Caco-2 (cell line): ENCODE data around the gene IGFLR1. TPM values are rescaled to one million over a fixed set of nuclear protein-coding genes. Genes with fewer than 3 reads are reported as not detected.
"Not testable (repeated sequence)": the region's sequence is repeated elsewhere in the genome, so short reads cannot be mapped to it uniquely, and the experiment has no call there.

Experiments used
- BruUV-seq: library from RNA; stranded (reverse); fragments of 400-500 nt; replicated peaks from 2 replicates; lab custom pipeline; 2021; lab: Mats Ljungman, UMichigan
- CTCF ChIA-PET: fragments of 300-600 bp; sonication (Branson Sonifier 250); formaldehyde crosslinking; loops from one replicate; lab custom pipeline; 2022; ENCODE audit warnings: antibody characterized with exemption; lab: Charles Lee
- POLR2A ChIA-PET: fragments of 300-600 bp; sonication (Branson Sonifier 250); formaldehyde crosslinking; loops from one replicate; lab custom pipeline; 2022; ENCODE audit warnings: antibody characterized with exemption; lab: Charles Lee
- DNase-seq, 2 experiments: peaks; one replicate each; pipeline versions ENCODE4 v3.0.0 to v3.0.0-alpha.2; 2020 to 2022
- H3K27me3 ChIP-seq: replicated peaks from 2 replicates; pipeline ENCODE4 v1.6.0; 2011; ENCODE audit warnings: low read length; ENCODE audit not compliant: control insufficient read depth, insufficient read depth
- H3K36me3 ChIP-seq: 2 replicates; pipeline ENCODE4 v1.5.1; 2011; ENCODE audit warnings: low read length; ENCODE audit not compliant: control insufficient read depth, insufficient read depth
- H3K4me1 ChIP-seq: fragments of 250-450 bp; sonication (Bioruptor Pico); 2 replicates; pipeline ENCODE4 v1.5.1; 2020; ENCODE audit warnings: mild to moderate bottlenecking
- H3K4me3 ChIP-seq: 2 replicates; pipeline ENCODE4 v1.5.1; 2011; ENCODE audit warnings: low read depth, mild to moderate bottlenecking, control low read depth, low read length
- H3K9me3 ChIP-seq: fragments of 250-450 bp; sonication (Bioruptor Pico); 2 replicates; pipeline ENCODE4 v1.5.1; 2020; ENCODE audit warnings: mild to moderate bottlenecking, moderate library complexity
- H3K27ac Mint-ChIP-seq: one replicate; pipeline ENCODE4 v1.8.0; 2022; ENCODE audit warnings: mixed read lengths; ENCODE audit not compliant: unreplicated experiment
- H3K27me3 Mint-ChIP-seq: one replicate; pipeline ENCODE4 v1.8.0; 2022; ENCODE audit warnings: mixed read lengths; ENCODE audit not compliant: insufficient read depth, unreplicated experiment
- H3K36me3 Mint-ChIP-seq: one replicate; pipeline ENCODE4 v1.8.0; 2022; ENCODE audit warnings: mild to moderate bottlenecking, mixed read lengths; ENCODE audit not compliant: insufficient read depth, unreplicated experiment
- H3K4me1 Mint-ChIP-seq: one replicate; pipeline ENCODE4 v1.8.0; 2022; ENCODE audit warnings: low read depth, mixed read lengths; ENCODE audit not compliant: unreplicated experiment
- H3K4me3 Mint-ChIP-seq: one replicate; pipeline ENCODE4 v1.8.0; 2022; ENCODE audit warnings: mild to moderate bottlenecking, moderate library complexity, mixed read lengths; ENCODE audit not compliant: unreplicated experiment
- H3K9me3 Mint-ChIP-seq: one replicate; pipeline ENCODE4 v1.8.0; 2022; ENCODE audit warnings: mixed read lengths; ENCODE audit not compliant: unreplicated experiment
- CTCF ChIP-seq, 2 experiments: fragments of 200-600 bp in 1 of 2; IDR thresholded peaks; 1 replicate in 1 of 2; 2 replicates in 1 of 2; pipeline versions ENCODE4 v1.5.1 to v1.8.0; 2011 to 2022; ENCODE audit warnings: antibody characterized with exemption in 1 of 2, control low read depth in 1 of 2, inconsistent platforms in 1 of 2, low read depth in 1 of 2, low read length in 1 of 2, mild to moderate bottlenecking in 1 of 2, moderate library complexity in 1 of 2; ENCODE audit not compliant: insufficient read depth in 1 of 2, severe bottlenecking in 1 of 2, unreplicated experiment in 1 of 2
- intact Hi-C: fragments of 100-400 bp; cut with micrococcal nuclease; formaldehyde crosslinking; loops from one replicate; pipeline ENCODE4 v1.10.0; 2022; ENCODE audit not compliant: unreplicated experiment
- total RNA-seq: library from RNA; stranded (reverse); gene quantifications from 2 replicates; pipeline ENCODE4 v1.2.3, GENCODE V29; 2022

The IGFLR1 gene
- total RNA-seq, 1 experiment from 2014 or later: 11.3 TPM

DNA sequence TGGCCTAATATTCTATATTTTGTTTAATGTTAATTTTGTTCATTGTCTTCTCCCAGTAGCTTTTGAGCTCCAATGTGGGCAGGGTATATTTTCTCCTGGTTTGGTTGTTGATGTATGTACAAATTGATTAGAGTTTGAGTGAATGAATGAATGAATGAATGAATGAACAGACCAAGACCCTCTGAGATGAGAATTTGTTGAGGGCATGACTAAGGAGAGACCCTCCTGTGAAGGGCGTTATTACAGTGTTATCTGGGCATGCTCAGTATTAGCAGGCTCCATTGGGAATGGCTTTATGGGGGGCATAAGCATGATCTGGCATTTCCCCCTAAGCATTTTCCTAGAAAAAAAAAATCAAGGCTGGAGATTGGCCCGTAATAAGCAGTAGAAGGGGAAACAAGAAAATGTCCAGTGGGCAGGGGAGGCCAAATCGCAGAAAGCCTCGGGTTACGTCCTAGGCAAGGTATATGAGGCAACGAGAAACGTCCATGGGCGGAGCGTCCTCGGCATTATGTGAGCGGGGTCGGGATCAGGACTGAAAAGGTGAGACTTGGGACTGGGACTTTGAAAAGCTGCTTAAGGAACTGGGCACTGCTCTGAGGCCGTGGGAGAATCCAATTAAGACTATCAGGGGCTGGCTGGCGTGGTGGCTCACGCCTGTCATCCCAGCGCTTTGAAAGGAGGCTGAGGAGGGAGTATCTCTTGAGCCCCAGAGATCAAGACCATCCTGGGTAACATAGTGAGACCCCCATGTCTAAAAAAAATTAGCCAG lies 32.2 kb upstream of the IGFLR1 start:
- H3K4me3 ChIP-seq: peak overlapping the region; percentile 27
- no peaks in the 10 kb centered on the region for H3K9me3 Mint-ChIP-seq
- H3K4me3 Mint-ChIP-seq: peak overlapping the region; percentile 79
- no TSS peak for BruUV-seq
- TF ChIP-seq CTCF (IDR thresholded peaks at IDR 0.05; ENCODE audit: insufficient read depth in 1 of 2, low read depth in 1 of 2, low read length in 1 of 2, severe bottlenecking in 1 of 2, unreplicated experiment in 1 of 2): no peak
- CTCF ChIA-PET: no interaction called here
- H3K4me1 Mint-ChIP-seq: peaks cover 11% of the 10 kb centered on the region
- POLR2A ChIA-PET: no interaction called here
- no peak overlapping the region for H3K27ac Mint-ChIP-seq
- no peaks in the 10 kb centered on the region for H3K36me3 ChIP-seq
- H3K36me3 Mint-ChIP-seq: peaks cover 18% of the 10 kb centered on the region
- H3K4me1 ChIP-seq: no peaks in the 10 kb centered on the region
- no peak for DNase-seq
- intact Hi-C loops: loop anchor here (2.0 kb wide), 1 partner anchor 16 kb away; the partner anchor contains the start of gene PROSER3
- no peaks in the 10 kb centered on the region for H3K27me3 ChIP-seq
- H3K9me3 ChIP-seq: no peaks in the 10 kb centered on the region
- H3K27me3 Mint-ChIP-seq: peaks cover 5% of the 10 kb centered on the region

DNA sequence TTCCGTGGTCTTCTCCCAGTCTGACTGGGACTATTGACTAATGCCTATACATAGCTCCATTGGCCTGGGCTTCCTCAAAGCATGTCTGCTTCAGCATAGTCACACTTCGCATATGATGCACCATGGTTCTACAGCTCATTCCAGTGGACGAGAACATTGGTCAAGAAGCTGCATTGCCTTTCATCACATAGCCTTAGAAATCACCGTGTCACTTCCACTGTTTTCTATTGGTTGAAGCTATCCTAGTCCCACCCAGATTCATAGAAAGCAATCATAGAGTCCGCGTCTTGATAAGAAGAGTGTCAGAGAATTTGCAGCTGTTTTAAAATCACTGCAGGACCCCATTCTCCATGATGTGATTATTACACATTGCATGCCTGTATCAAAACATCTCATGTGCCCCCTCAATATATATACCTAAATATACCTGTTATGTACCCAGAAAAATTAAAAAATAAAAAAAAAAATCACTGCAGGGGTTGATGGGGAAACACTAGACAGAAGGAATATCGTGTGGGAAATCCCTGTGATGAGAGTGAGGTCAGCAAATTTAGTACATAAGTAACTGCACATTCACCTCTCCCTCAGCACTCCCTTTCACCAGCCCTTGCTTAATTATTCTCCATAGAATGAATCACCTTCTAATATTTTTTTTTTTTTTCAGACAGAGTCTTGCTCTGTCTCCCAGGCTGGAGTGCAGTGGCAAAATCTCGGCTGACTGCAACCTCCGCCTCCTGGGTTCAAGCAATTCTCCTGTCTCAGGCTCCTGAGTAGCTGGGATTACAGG lies 31.0 kb upstream of the IGFLR1 start:
- intact Hi-C loops: no loop called here
- no peak overlapping the region for H3K4me3 ChIP-seq
- no peak for TF ChIP-seq CTCF (IDR thresholded peaks at IDR 0.05; ENCODE audit: insufficient read depth in 1 of 2, low read depth in 1 of 2, low read length in 1 of 2, severe bottlenecking in 1 of 2, unreplicated experiment in 1 of 2)
- POLR2A ChIA-PET: interaction anchor here (0.5 to 0.8 kb wide), 2 partner anchors 10 to 32 kb away, joined by 3 read pairs; no protein-coding TSS in a partner anchor
- Mint-ChIP-seq H3K4me1 (peaks cover 11% of the 10 kb centered on the region), H3K27ac (no peak overlapping the region), H3K9me3 (no peaks in the 10 kb centered on the region), H3K4me3 (no peak overlapping the region), H3K27me3 (peaks cover 5% of the 10 kb centered on the region), H3K36me3 (peaks cover 13% of the 10 kb centered on the region)
- H3K4me1 ChIP-seq: no peaks in the 10 kb centered on the region
- no peaks in the 10 kb centered on the region for H3K9me3 ChIP-seq
- H3K36me3 ChIP-seq: no peaks in the 10 kb centered on the region
- CTCF ChIA-PET: no interaction called here
- H3K27me3 ChIP-seq: no peaks in the 10 kb centered on the region
- DNase-seq: no peak
- BruUV-seq: no TSS peak

DNA sequence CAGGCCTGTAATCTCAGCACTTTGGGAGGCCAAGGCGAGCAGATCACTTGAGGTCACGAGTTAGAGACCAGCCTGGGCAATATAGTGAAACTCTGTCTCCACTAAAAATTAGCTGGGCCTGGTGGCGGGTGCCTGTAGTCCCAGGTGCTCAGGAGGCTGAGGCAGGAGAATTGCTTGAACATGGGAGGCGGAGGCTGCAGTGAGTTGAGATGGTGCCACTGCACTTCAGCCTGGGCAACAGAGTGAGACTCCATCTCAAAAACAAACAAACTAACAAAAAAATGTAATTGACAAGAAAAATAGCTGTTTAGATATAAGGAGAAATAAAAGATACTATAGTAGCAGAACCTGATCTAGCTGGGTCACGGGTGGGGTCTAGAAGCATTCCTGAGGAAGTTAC lies 30.1 kb upstream of the IGFLR1 start:
- BruUV-seq, CTCF ChIA-PET, intact Hi-C loops, H3K27me3 ChIP-seq, H3K36me3 ChIP-seq, H3K9me3 Mint-ChIP-seq, H3K4me1 ChIP-seq, H3K9me3 ChIP-seq, DNase-seq, POLR2A ChIA-PET, H3K27ac Mint-ChIP-seq, H3K4me3 ChIP-seq, H3K4me3 Mint-ChIP-seq, H3K27me3 Mint-ChIP-seq: not testable (repeated sequence)
- H3K4me1 Mint-ChIP-seq: peaks cover 11% of the 10 kb centered on the region
- H3K36me3 Mint-ChIP-seq: peaks cover 13% of the 10 kb centered on the region
